ENCODE results near the gene REC8.

The REC8 gene

GRCh38 chr14:24155100-24155499, 16.8 kb upstream of the REC8 start:
- in situ Hi-C loops (cut with HindIII; ENCODE audit: low pct_unique_long_range_greater_than_20kb, low sequenced_read_pairs) = no loop called here
- DNase-seq (ENCODE audit: low read depth in 1 of 2, low spot score in 1 of 2) = no peak
- TF ChIP-seq JUND (IDR thresholded peaks at IDR 0.05; ENCODE audit: low read depth) = no peak

GRCh38 chr14:24156840-24157239, 15.0 kb upstream of the REC8 start:
- no peak for DNase-seq (ENCODE audit: low read depth in 1 of 2, low spot score in 1 of 2)
- TF ChIP-seq JUND (IDR thresholded peaks at IDR 0.05; ENCODE audit: low read depth) = no peak
- in situ Hi-C loops (cut with HindIII; ENCODE audit: low pct_unique_long_range_greater_than_20kb, low sequenced_read_pairs) = no loop called here

- no peak for DNase-seq (ENCODE audit: low read depth in 1 of 2, low spot score in 1 of 2)
- in situ Hi-C loops (cut with HindIII; ENCODE audit: low pct_unique_long_range_greater_than_20kb, low sequenced_read_pairs) = no loop called here
- TF ChIP-seq JUND (IDR thresholded peaks at IDR 0.05; ENCODE audit: low read depth) = no peak
Observed at GRCh38 chr14:24157331-24157730, 14.5 kb upstream of the REC8 start.

GRCh38 chr14:24159777-24160498, 11.9 kb upstream of the REC8 start:
- in situ Hi-C loops (cut with HindIII; ENCODE audit: low pct_unique_long_range_greater_than_20kb, low sequenced_read_pairs) = no loop called here
- no peak for TF ChIP-seq JUND (IDR thresholded peaks at IDR 0.05; ENCODE audit: low read depth)
- no peak for DNase-seq (ENCODE audit: low read depth in 1 of 2, low spot score in 1 of 2)

- DNase-seq (ENCODE audit: low read depth in 1 of 2, low spot score in 1 of 2) = no peak
- in situ Hi-C loops (cut with HindIII; ENCODE audit: low pct_unique_long_range_greater_than_20kb, low sequenced_read_pairs) = no loop called here
- no peak for TF ChIP-seq JUND (IDR thresholded peaks at IDR 0.05; ENCODE audit: low read depth)
Observed at GRCh38 chr14:24160499-24160849, 11.4 kb upstream of the REC8 start.

DNA sequence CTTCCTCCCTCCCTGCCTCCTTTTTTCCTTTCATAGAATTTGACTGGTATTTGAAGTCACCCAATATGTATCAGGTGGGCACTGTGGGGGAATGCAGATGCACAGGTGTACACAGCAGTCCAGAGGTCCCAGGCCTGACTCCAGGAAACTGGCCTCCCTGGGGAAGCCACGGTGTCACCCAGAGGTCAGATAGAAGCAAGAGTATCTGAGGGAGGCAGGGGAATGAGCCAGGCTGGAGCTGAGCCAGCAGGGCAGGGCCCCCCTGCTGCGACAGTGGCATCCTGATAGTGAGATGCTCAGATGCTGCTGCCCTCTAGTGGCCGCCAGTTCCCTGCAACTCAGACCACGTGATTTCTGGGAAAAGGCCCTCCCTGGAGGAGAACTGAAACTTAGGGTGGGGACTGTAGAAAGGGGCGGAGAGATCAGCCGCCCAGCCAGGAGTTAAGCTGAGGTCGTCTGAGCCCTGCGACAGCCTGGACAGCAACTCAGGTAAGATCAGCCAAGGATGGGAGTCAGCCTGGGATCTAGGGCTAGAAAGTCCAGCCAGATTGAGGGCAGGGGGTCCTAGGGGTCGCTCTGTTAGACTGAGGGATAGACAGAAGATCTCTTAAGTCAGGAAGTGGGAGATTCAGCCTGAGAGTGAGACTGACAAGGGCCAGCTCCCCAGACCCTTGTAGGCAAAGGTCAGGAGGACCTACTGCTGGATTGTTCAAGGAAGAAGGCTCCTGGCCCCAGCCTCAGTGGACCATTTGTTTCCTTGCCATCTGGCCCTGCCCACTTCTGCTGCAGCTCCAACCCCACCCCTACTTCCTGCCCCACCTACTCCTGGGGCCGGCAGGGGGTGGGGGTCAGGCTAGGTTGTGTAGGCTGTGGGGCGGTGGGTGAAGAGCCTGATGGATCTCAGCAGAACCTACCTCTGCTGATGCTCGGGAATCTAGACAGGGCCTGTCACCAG, 10.8 kb upstream of the REC8 start, which contains the start of gene IRF9:
Gene IRF9 (plus strand): TSS at position 416 of the 955 bp plus-strand sequence. CDS start 880 bp downstream, outside the sequence.
- in situ Hi-C loops (cut with HindIII; ENCODE audit: low pct_unique_long_range_greater_than_20kb, low sequenced_read_pairs) = no loop called here
- peak; percentile 84 to 90 for DNase-seq (ENCODE audit: low read depth in 1 of 2, low spot score in 1 of 2)
- TF ChIP-seq JUND (IDR thresholded peaks at IDR 0.05; ENCODE audit: low read depth) = no peak

GRCh38 chr14:24162093-24162492, 9.8 kb upstream of the REC8 start:
- no peak for DNase-seq (ENCODE audit: low read depth in 1 of 2, low spot score in 1 of 2)
- in situ Hi-C loops (cut with HindIII; ENCODE audit: low pct_unique_long_range_greater_than_20kb, low sequenced_read_pairs) = no loop called here
- TF ChIP-seq JUND (IDR thresholded peaks at IDR 0.05; ENCODE audit: low read depth) = no peak

DNA sequence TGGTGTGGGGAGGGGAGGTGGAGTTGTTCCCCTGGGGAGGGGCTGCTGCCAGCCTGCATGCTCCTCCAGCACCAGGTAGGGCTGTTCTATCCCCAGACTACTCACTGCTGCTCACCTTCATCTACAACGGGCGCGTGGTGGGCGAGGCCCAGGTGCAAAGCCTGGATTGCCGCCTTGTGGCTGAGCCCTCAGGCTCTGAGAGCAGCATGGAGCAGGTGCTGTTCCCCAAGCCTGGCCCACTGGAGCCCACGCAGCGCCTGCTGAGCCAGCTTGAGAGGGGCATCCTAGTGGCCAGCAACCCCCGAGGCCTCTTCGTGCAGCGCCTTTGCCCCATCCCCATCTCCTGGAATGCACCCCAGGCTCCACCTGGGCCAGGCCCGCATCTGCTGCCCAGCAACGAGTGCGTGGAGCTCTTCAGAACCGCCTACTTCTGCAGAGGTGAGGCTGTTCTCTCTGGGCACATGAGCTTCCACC, 7.3 kb upstream of the REC8 start:
- in situ Hi-C loops (cut with HindIII; ENCODE audit: low pct_unique_long_range_greater_than_20kb, low sequenced_read_pairs) = no loop called here
- TF ChIP-seq JUND (IDR thresholded peaks at IDR 0.05; ENCODE audit: low read depth) = no peak
- no peak for DNase-seq (ENCODE audit: low read depth in 1 of 2, low spot score in 1 of 2)

DNA sequence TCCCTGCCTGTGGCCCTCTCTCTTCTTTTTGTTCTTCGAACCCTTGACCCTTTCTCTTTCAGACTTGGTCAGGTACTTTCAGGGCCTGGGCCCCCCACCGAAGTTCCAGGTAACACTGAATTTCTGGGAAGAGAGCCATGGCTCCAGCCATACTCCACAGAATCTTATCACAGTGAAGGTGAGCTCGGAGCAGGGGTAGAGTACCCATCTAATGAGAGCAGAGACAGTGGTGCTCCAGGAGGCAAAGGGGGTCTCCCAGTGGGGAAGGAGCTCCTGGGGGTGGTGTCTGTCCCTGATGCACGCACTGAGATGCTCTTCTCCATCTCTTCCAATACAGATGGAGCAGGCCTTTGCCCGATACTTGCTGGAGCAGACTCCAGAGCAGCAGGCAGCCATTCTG, 6.1 kb upstream of the REC8 start:
- TF ChIP-seq JUND (IDR thresholded peaks at IDR 0.05; ENCODE audit: low read depth) = no peak
- DNase-seq (ENCODE audit: low read depth in 1 of 2, low spot score in 1 of 2) = no peak

DNA sequence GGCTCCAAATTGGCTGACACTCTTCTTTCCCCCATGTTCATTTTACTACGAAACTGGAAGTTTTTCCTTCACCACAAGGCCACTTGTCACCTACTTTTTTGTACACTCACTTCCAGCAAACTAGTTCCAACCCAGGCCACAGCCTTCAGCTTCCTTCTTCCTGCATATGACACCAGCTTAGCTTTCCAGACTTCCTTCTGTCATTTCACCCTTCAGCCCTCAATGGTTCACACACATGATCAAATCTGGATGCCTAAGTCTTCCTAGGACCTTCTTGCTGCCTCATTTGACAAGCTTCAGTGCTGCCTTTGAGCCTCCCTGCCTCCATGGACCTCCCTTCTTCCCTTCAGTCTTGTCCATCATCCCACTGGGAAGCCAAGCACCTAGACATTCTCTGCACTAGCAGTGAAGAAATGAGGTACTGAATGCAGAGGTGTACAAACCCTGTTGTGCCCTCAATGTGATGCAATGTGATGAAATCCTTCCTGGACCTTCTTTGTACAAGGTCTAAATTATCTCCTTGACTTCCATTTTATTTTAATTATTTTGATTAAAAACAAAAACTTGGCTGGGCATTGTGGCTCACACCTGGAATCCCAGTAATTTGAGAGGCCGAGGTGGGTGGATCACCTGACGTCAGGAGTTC, 4.3 kb upstream of the REC8 start:
- no peak for TF ChIP-seq JUND (IDR thresholded peaks at IDR 0.05; ENCODE audit: low read depth)
- in situ Hi-C loops (cut with HindIII; ENCODE audit: low pct_unique_long_range_greater_than_20kb, low sequenced_read_pairs) = no loop called here
- DNase-seq (ENCODE audit: low read depth in 1 of 2, low spot score in 1 of 2) = no peak

More for the DNA sequence above, 6.1 kb upstream of the REC8 start:
- in situ Hi-C loops (cut with HindIII; ENCODE audit: low pct_unique_long_range_greater_than_20kb, low sequenced_read_pairs) = no loop called here

GRCh38 chr14:24172261-24172860, 481 bp downstream of the REC8 start:
- DNase-seq (ENCODE audit: low read depth in 1 of 2, low spot score in 1 of 2) = no peak
- in situ Hi-C loops (cut with HindIII; ENCODE audit: low pct_unique_long_range_greater_than_20kb, low sequenced_read_pairs) = no loop called here
- no peak for TF ChIP-seq JUND (IDR thresholded peaks at IDR 0.05; ENCODE audit: low read depth)

DNA sequence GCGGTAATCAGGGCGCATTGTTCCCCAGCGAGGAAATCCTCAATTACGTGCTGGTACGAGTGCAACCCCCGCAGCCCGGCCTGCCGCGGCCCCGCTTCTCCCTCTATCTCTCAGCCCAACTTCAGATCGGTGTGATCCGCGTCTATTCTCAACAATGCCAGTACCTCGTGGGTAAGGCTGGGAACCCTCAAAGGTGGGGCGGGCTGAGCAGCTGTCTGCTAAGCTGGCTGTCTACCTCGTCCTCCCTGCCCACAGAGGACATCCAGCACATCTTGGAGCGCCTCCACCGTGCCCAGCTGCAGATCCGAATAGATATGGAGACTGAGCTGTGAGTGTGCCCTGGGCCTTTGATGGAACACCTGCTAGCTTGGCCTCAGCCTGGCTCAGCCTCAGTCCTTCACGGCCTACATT, 996 bp downstream of the REC8 start:
- TF ChIP-seq JUND (IDR thresholded peaks at IDR 0.05; ENCODE audit: low read depth) = no peak
- no peak for DNase-seq (ENCODE audit: low read depth in 1 of 2, low spot score in 1 of 2)
- in situ Hi-C loops (cut with HindIII; ENCODE audit: low pct_unique_long_range_greater_than_20kb, low sequenced_read_pairs) = no loop called here

Data from T47D (cell line).